T-helper 17 cell (primary cell): ENCODE data around the gene TMOD3. TPM values are rescaled to one million over a fixed set of nuclear protein-coding genes. Genes with fewer than 3 reads are reported as not detected.
"Not testable (repeated sequence)": the region's sequence is repeated elsewhere in the genome, so short reads cannot be mapped to it uniquely, and the experiment has no call there.

ENCODE experiments used
- ATAC-seq: fragments of 150-1000 bp; cut with Tn5 transposase; 2 replicates; pipeline ENCODE4 v1.10.0; 2021; ENCODE audit warnings: mild to moderate bottlenecking, moderate library complexity
- DNase-seq, 3 donors: peaks; one replicate each; pipeline versions ENCODE4 v3.0.0 to v3.0.0-alpha.2; 2020 to 2021
- H3K9me3 ChIP-seq: one replicate; pipeline ENCODE4 v1.7.0; 2013; ENCODE audit warnings: low read length, mild to moderate bottlenecking; ENCODE audit not compliant: control insufficient read depth, poor library complexity, severe bottlenecking
- H3K27ac Mint-ChIP-seq: one replicate; pipeline ENCODE4 v1.8.0; 2022; ENCODE audit warnings: mild to moderate bottlenecking, moderate library complexity, mixed read lengths
- H3K27me3 Mint-ChIP-seq: one replicate; pipeline ENCODE4 v1.8.0; 2022; ENCODE audit warnings: mixed read lengths
- H3K36me3 Mint-ChIP-seq: one replicate; pipeline ENCODE4 v1.8.0; 2022; ENCODE audit warnings: low read depth, mixed read lengths
- H3K4me1 Mint-ChIP-seq: one replicate; pipeline ENCODE4 v1.8.0; 2022; ENCODE audit warnings: mild to moderate bottlenecking, mixed read lengths
- H3K4me3 Mint-ChIP-seq: one replicate; pipeline ENCODE4 v1.8.0; 2022; ENCODE audit warnings: mild to moderate bottlenecking, moderate library complexity, mixed read lengths
- total RNA-seq, 4 donors: library from RNA in 2 of 4; stranded (reverse) in 2 of 4; gene quantifications; one replicate each; pipeline ENCODE4 v1.2.3 and lab custom pipeline; 2022 to 2026

Gene TMOD3
- 10 to 100 TPM; 48.1 to 58.1 TPM for total RNA-seq
- total RNA-seq (lab: John Stamatoyannopoulos, UW): 122 to 146 reads per million in 2 donors

- Mint-ChIP-seq H3K4me1 (peaks cover 34% of the 10 kb centered on the region), H3K36me3 (peaks cover 2% of the 10 kb centered on the region), H3K27me3 (no peaks in the 10 kb centered on the region), H3K27ac (peak within 1 kb of the TSS; percentile 88), H3K4me3 (peak within 1 kb of the TSS; percentile 95)
- H3K9me3 ChIP-seq: no peaks in the 10 kb centered on the region
- peak; percentile 88 for ATAC-seq
- DNase-seq: peak; percentile 80 to 84 (median 82)
These were observed at the start of gene TMOD3 for GRCh38 chr15:51829376-51830275. Gene TMOD3, plus strand, starts transcription at chr15:51829653. Its CDS starts 33,232 bp downstream, at chr15:51862885.

- no peak overlapping the region for H3K27ac Mint-ChIP-seq
- H3K27me3 Mint-ChIP-seq: no peaks in the 10 kb centered on the region
- no peak for DNase-seq
- H3K9me3 ChIP-seq: no peaks in the 10 kb centered on the region
- H3K36me3 Mint-ChIP-seq: peaks cover 2% of the 10 kb centered on the region
- H3K4me1 Mint-ChIP-seq: peaks cover 4% of the 10 kb centered on the region
- ATAC-seq: no peak
- H3K4me3 Mint-ChIP-seq: no peak overlapping the region
These were observed 48.8 kb upstream of the TMOD3 start for GRCh38 chr15:51780636-51781035.

GRCh38 chr15:51781506-51781905 is 47.9 kb upstream of the TMOD3 start:
- Mint-ChIP-seq H3K27ac (no peak overlapping the region), H3K27me3 (no peaks in the 10 kb centered on the region), H3K4me1 (no peaks in the 10 kb centered on the region), H3K36me3 (peaks cover 2% of the 10 kb centered on the region), H3K4me3 (no peak overlapping the region)
- DNase-seq (no peak), ATAC-seq (no peak)
- H3K9me3 ChIP-seq: no peaks in the 10 kb centered on the region

- H3K9me3 ChIP-seq: no peaks in the 10 kb centered on the region
- no peak for DNase-seq
- H3K36me3 Mint-ChIP-seq: peaks cover 2% of the 10 kb centered on the region
- H3K27me3 Mint-ChIP-seq: no peaks in the 10 kb centered on the region
- no peak for ATAC-seq
- H3K27ac Mint-ChIP-seq: no peak overlapping the region
- H3K4me1 Mint-ChIP-seq: no peaks in the 10 kb centered on the region
- no peak overlapping the region for H3K4me3 Mint-ChIP-seq
These were observed 47.0 kb upstream of the TMOD3 start for GRCh38 chr15:51782357-51782896.

- peaks cover 2% of the 10 kb centered on the region for H3K36me3 Mint-ChIP-seq
- H3K9me3 ChIP-seq: no peaks in the 10 kb centered on the region
- H3K4me1 Mint-ChIP-seq: no peaks in the 10 kb centered on the region
- DNase-seq: no peak
- H3K4me3 Mint-ChIP-seq: no peak overlapping the region
- ATAC-seq: no peak
- H3K27me3 Mint-ChIP-seq: no peaks in the 10 kb centered on the region
- H3K27ac Mint-ChIP-seq: no peak overlapping the region
These were observed 45.5 kb upstream of the TMOD3 start for GRCh38 chr15:51783967-51784366.

GRCh38 chr15:51787130-51787529 is 42.3 kb upstream of the TMOD3 start:
- DNase-seq, H3K4me3 Mint-ChIP-seq, H3K27ac Mint-ChIP-seq, H3K36me3 Mint-ChIP-seq, H3K27me3 Mint-ChIP-seq, H3K9me3 ChIP-seq, ATAC-seq, H3K4me1 Mint-ChIP-seq: not testable (repeated sequence)

- not testable (repeated sequence) for H3K4me3 Mint-ChIP-seq, ATAC-seq
These were observed 37.0 kb upstream of the TMOD3 start for GRCh38 chr15:51792474-51792873.

GRCh38 chr15:51793521-51794305 is 35.7 kb upstream of the TMOD3 start:
- DNase-seq: no peak
- Mint-ChIP-seq H3K4me3 (no peak overlapping the region), H3K4me1 (no peaks in the 10 kb centered on the region), H3K36me3 (peaks cover 4% of the 10 kb centered on the region), H3K27ac (no peak overlapping the region), H3K27me3 (no peaks in the 10 kb centered on the region)
- no peaks in the 10 kb centered on the region for H3K9me3 ChIP-seq
- ATAC-seq: no peak

More at GRCh38 chr15:51792474-51792873, 37.0 kb upstream of the TMOD3 start:
- not testable (repeated sequence) for H3K9me3 ChIP-seq, H3K27ac Mint-ChIP-seq, H3K36me3 Mint-ChIP-seq, H3K4me1 Mint-ChIP-seq, H3K27me3 Mint-ChIP-seq, DNase-seq

GRCh38 chr15:51796847-51797401 is 32.5 kb upstream of the TMOD3 start:
- DNase-seq: no peak
- Mint-ChIP-seq H3K27me3 (no peaks in the 10 kb centered on the region), H3K4me1 (no peaks in the 10 kb centered on the region), H3K27ac (no peak overlapping the region), H3K36me3 (peaks cover 4% of the 10 kb centered on the region), H3K4me3 (no peak overlapping the region)
- no peaks in the 10 kb centered on the region for H3K9me3 ChIP-seq
- no peak for ATAC-seq

- ATAC-seq (no peak), DNase-seq (no peak)
- H3K4me3 Mint-ChIP-seq: no peak overlapping the region
- H3K27me3 Mint-ChIP-seq: no peaks in the 10 kb centered on the region
- H3K4me1 Mint-ChIP-seq: no peaks in the 10 kb centered on the region
- peaks cover 4% of the 10 kb centered on the region for H3K36me3 Mint-ChIP-seq
- H3K9me3 ChIP-seq: no peaks in the 10 kb centered on the region
- peak overlapping the region; percentile 24 for H3K27ac Mint-ChIP-seq
These were observed 31.2 kb upstream of the TMOD3 start for GRCh38 chr15:51798281-51798680.

- H3K27ac Mint-ChIP-seq: no peak overlapping the region
- DNase-seq: no peak
These were observed 29.9 kb upstream of the TMOD3 start for GRCh38 chr15:51799282-51800252.

GRCh38 chr15:51801391-51801835 is 28.0 kb upstream of the TMOD3 start:
- Mint-ChIP-seq H3K4me1 (no peaks in the 10 kb centered on the region), H3K4me3 (no peak overlapping the region), H3K36me3 (peaks cover 7% of the 10 kb centered on the region), H3K27me3 (no peaks in the 10 kb centered on the region), H3K27ac (no peak overlapping the region)
- H3K9me3 ChIP-seq: no peaks in the 10 kb centered on the region
- ATAC-seq (no peak), DNase-seq (no peak)

More at GRCh38 chr15:51799282-51800252, 29.9 kb upstream of the TMOD3 start:
- Mint-ChIP-seq H3K4me3 (no peak overlapping the region), H3K27me3 (no peaks in the 10 kb centered on the region), H3K4me1 (no peaks in the 10 kb centered on the region), H3K36me3 (peaks cover 4% of the 10 kb centered on the region)
- H3K9me3 ChIP-seq: no peaks in the 10 kb centered on the region
- ATAC-seq: no peak
